ENCODE results near the gene SLC30A1.
"Not testable (repeated sequence)": the region's sequence is repeated elsewhere in the genome, so short reads cannot be mapped to it uniquely, and the experiment has no call there.

Gene SLC30A1

GRCh38 chr1:211546543-211546942, 32.4 kb downstream of the SLC30A1 start:
- DNase-seq (ENCODE audit: insufficient read length, low spot score) (no peak), FAIRE-seq (no peak)
- TF ChIP-seq CTCF (IDR thresholded peaks at IDR 0.05; ENCODE audit: insufficient read depth, missing control alignments), result no peak

GRCh38 chr1:211543025-211543424, 35.9 kb downstream of the SLC30A1 start:
- no peak for TF ChIP-seq CTCF (IDR thresholded peaks at IDR 0.05; ENCODE audit: insufficient read depth, missing control alignments)
- DNase-seq (ENCODE audit: insufficient read length, low spot score) (no peak), FAIRE-seq (no peak)

GRCh38 chr1:211541720-211542477, 37.1 kb downstream of the SLC30A1 start:
- no peak for FAIRE-seq
- no peak for TF ChIP-seq CTCF (IDR thresholded peaks at IDR 0.05; ENCODE audit: insufficient read depth, missing control alignments)

GRCh38 chr1:211541278-211541677, 37.7 kb downstream of the SLC30A1 start:
- TF ChIP-seq CTCF (IDR thresholded peaks at IDR 0.05; ENCODE audit: insufficient read depth, missing control alignments), result no peak
- FAIRE-seq, result no peak
- DNase-seq (ENCODE audit: insufficient read length, low spot score), result no peak

More at GRCh38 chr1:211541720-211542477, 37.1 kb downstream of the SLC30A1 start:
- DNase-seq (ENCODE audit: insufficient read length, low spot score), result no peak

- DNase-seq (ENCODE audit: insufficient read length, low spot score); FAIRE-seq: not testable (repeated sequence)
Observed at GRCh38 chr1:211540824-211541223, 38.1 kb downstream of the SLC30A1 start.

- FAIRE-seq, result no peak
- DNase-seq (ENCODE audit: insufficient read length, low spot score), result no peak
- TF ChIP-seq CTCF (IDR thresholded peaks at IDR 0.05; ENCODE audit: insufficient read depth, missing control alignments), result no peak
Observed at GRCh38 chr1:211538287-211538686, 40.7 kb downstream of the SLC30A1 start.

- no peak for DNase-seq (ENCODE audit: insufficient read length, low spot score)
- TF ChIP-seq CTCF (IDR thresholded peaks at IDR 0.05; ENCODE audit: insufficient read depth, missing control alignments), result no peak
- FAIRE-seq, result no peak
Observed at GRCh38 chr1:211537253-211537652, 41.7 kb downstream of the SLC30A1 start.
